ENCODE results near the gene IL23R.

The IL23R gene

DNA sequence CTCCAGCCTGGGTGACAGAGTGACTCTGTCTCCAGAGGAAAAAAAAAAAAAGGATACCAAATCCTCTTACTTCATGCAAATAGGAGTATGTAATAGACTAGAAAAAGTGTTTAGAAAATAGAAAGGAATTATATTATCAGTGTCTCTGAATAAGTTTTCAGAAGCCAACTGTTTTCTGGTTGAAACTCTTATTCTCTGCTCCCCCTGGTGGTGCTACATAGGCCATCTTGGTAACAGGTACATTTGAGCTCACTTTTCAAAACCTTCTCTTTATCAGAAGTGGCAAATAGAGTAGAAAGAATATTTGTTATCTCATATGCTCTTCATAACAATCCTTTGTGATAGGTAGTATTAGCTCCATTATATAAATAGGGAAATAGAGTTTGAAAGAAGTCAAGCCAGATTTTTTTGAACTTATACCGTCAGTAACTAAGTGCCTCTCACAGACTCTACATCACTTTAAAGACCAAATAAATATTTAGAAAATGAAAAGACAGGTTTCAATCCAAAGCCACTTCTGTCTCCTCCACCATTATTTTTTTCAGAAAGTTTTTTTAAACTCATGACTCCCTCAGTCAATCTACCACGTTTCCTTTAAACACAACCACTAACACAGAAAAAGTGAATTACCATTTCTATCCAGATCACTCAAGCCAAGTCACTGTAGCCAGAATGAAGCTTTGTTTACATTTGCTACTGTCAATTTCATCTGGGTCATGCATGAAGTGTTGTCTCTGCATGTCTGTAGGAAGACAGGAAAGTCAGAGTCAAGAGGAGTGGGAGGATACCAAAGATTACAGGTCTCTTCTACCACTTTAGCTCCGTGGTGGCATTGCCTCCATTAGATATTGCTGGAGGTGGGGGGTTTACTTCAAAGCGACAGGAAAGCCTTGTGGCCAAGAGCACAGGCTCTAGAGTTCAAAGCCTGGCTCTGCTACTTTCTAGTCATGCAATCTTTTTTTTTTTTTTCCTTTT lies 45.6 kb downstream of the IL23R start:
- TF ChIP-seq, protein P1, sequence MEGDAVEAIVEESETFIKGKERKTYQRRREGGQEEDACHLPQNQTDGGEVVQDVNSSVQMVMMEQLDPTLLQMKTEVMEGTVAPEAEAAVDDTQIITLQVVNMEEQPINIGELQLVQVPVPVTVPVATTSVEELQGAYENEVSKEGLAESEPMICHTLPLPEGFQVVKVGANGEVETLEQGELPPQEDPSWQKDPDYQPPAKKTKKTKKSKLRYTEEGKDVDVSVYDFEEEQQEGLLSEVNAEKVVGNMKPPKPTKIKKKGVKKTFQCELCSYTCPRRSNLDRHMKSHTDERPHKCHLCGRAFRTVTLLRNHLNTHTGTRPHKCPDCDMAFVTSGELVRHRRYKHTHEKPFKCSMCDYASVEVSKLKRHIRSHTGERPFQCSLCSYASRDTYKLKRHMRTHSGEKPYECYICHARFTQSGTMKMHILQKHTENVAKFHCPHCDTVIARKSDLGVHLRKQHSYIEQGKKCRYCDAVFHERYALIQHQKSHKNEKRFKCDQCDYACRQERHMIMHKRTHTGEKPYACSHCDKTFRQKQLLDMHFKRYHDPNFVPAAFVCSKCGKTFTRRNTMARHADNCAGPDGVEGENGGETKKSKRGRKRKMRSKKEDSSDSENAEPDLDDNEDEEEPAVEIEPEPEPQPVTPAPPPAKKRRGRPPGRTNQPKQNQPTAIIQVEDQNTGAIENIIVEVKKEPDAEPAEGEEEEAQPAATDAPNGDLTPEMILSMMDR (conservative IDR thresholded peaks at IDR 0.05) = peak; percentile 76
- H3K27ac ChIP-seq = no peak overlapping the region

DNA sequence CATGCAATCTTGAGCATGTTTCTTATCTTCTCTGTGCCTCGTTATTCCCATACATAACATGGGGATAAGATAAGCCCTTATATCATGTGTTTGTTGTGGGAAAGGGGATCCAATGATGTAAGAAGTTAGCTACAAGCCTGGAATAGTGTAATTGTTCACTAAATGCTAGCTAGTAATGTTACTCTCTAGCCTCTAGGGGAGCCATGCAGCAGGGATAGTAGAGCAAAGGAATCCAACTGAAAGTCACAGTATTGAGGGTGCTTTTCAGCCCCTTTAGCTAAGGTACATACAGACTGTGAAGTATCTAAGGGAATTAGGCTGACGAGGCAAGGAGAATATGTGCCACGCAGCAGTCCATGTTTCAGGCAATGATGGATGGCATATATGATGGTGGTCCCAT lies 46.9 kb downstream of the IL23R start:
- TF ChIP-seq, protein P1 (conservative IDR thresholded peaks at IDR 0.05) = peak; percentile 64
- no peak overlapping the region for H3K27ac ChIP-seq

DNA sequence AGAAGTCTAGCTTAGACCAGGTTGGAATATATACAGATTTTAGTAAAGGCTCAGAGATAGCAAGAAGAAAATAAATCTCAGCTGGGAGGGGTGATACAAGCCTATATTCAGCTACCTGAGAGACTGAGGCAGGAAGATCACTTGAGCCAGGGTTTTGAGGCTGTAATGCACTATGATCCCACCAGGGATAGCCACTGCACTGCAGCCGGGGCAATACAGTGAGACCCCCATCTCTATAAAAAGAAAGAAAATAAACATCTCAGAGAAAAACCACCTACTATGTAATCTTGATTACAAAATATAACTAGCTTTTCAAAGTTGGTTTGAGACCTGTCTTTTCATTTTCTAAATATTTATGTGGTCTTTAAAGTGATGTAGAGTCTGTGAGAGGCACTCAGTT lies 47.7 kb downstream of the IL23R start:
- no peak overlapping the region for H3K27ac ChIP-seq
- TF ChIP-seq, protein P1 (conservative IDR thresholded peaks at IDR 0.05) = no peak

DNA sequence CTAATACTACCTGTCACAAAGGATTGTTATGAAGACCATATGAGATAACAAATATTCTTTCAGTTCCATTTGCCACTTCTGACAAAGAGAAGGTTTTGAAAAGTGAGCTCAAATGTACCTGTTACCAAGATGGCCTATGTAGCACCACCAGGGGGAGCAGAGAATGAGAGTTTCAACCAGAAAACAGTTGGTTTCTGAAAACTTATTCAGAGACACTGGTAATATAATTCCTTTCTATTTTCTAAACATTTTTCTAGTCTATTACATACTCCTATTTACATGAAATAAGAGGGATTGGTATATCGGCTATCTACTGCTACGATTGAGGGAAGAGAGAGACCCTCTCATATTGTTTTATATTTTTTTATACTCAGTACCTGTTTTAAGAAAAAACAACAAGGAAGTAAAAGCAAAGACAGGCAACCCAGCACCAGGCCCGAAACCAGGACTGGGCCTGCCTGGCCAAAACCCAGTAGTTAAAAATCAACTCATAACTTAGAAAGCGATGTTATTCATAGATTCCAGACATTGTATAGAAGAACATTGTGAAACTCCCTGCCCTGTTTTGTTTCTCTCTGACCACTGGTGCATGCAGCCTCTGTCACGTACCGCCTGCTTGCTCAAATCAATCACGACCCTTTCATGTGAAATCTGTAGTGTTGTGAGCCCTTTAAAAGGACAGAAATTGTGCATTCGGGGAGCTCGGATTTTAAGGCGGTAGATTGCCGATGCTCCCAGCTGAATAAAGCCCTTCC lies 48.3 kb downstream of the IL23R start:
- H3K27ac ChIP-seq = no peak overlapping the region
- TF ChIP-seq, protein P1 (conservative IDR thresholded peaks at IDR 0.05) = peak; percentile 77

DNA sequence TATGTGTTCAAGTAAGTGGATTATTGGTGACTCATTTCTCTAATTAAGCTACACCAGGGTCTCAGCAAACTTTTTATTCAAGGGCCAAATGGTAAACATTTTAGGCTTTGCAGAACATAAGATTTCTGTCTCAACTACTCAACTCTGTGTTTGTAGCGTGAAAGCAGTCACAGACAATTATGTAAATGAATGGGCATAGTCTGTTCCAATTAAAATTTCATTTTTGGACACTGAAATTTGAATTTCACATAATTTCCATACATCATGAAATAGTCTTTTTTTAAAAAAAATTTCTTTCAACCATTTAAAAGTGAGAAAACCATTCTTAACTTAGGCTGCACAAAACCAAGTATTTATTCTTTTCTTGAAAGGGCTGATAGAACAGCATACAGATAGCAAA lies 50.1 kb downstream of the IL23R start:
- no peak overlapping the region for H3K27ac ChIP-seq
- TF ChIP-seq, protein P1 (conservative IDR thresholded peaks at IDR 0.05) = no peak

DNA sequence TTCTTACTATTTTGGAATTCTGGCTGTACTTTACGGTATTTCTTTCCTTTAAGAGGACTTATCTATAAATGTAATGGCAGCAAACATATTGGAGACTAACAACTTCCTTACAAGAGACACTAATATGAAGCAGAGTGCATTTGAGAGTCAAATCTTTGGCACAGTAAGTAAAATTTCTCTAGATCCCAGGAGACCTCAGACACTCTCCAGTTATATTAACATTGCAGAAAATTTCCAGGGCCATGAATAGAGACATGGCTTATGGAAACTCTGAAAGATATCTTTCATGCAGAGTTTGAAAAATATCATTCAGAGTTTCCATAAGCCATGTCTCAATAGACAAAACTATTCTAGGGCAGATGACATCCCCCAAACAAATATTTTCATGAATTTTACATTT lies 51.2 kb downstream of the IL23R start:
- TF ChIP-seq, protein P1 (conservative IDR thresholded peaks at IDR 0.05) = no peak
- no peak overlapping the region for H3K27ac ChIP-seq

DNA sequence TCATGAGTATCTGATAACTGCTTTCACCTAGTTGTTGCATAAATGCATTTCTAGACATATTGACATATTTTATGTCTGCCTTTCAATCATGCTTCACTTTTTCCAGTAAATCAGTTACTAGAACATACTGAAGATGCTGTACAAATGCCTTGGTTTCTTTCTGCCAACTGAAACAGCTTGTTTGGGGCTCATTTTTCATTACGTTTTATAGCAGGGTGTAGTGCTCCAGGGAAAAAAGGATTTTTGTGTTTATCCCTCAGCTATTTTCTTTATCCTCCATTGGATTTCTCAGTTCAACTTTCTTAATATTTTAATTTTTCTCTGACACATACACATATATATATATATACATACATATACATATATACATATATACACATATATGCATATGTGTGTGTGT lies 51.7 kb downstream of the IL23R start:
- TF ChIP-seq, protein P1 (conservative IDR thresholded peaks at IDR 0.05) = no peak
- H3K27ac ChIP-seq = no peak overlapping the region
